ENCODE data around the gene CCDC120. TPM values are rescaled to one million over a fixed set of nuclear protein-coding genes. Genes with fewer than 3 reads are reported as not detected.

CCDC120 gene
- total RNA-seq, 4 donors from 2014 or later: 1.2 to 5.1 (median 2.9) TPM

GRCh38 chrX:49111791-49112190 is 53.0 kb downstream of the CCDC120 start:
- no peak for TF ChIP-seq POLR2AphosphoS5 (IDR thresholded peaks at IDR 0.05)
- no peak for TF ChIP-seq CTCF (IDR thresholded peaks at IDR 0.05)
- no peak for TF ChIP-seq POLR2A (IDR thresholded peaks at IDR 0.05; ENCODE audit: low read depth)
- no peak for TF ChIP-seq EP300 (IDR thresholded peaks at IDR 0.05)
- H3K4me1 ChIP-seq: no peaks in the 10 kb centered on the region
- 77% methylated on average over 3 of the region's 3 CpGs for WGBS
- H3K9me3 ChIP-seq: no peaks in the 10 kb centered on the region
- H3K27me3 ChIP-seq: no peaks in the 10 kb centered on the region
- intact Hi-C loops (cut with DNase I): no loop called here
- no peak for DNase-seq (ENCODE audit: extremely low spot score)
- no peak overlapping the region for H3K4me3 ChIP-seq
- H3K27ac ChIP-seq (replicated peaks in 1 of 4): no peak overlapping the region
- peaks cover 21 to 62% (median 48%) of the 10 kb centered on the region in 4 donors for H3K36me3 ChIP-seq

- H3K4me3 ChIP-seq: no peak overlapping the region
- no peak overlapping the region for H3K27ac ChIP-seq (replicated peaks in 1 of 4)
- intact Hi-C loops (cut with DNase I): no loop called here
- peaks cover 29 to 89% (median 69%) of the 10 kb centered on the region in 4 donors for H3K36me3 ChIP-seq
- TF ChIP-seq EP300 (IDR thresholded peaks at IDR 0.05) (no peak), POLR2A (IDR thresholded peaks at IDR 0.05; ENCODE audit: low read depth) (no peak), POLR2AphosphoS5 (IDR thresholded peaks at IDR 0.05) (no peak), CTCF (IDR thresholded peaks at IDR 0.05) (no peak)
- no peak for DNase-seq (ENCODE audit: extremely low spot score)
- H3K27me3 ChIP-seq: no peaks in the 10 kb centered on the region
- no peaks in the 10 kb centered on the region for H3K4me1 ChIP-seq
- 68% methylated on average over 4 of the region's 8 CpGs for WGBS
- no peaks in the 10 kb centered on the region for H3K9me3 ChIP-seq
These were observed 57.3 kb downstream of the CCDC120 start for GRCh38 chrX:49116076-49116475.

- Histone ChIP-seq H3K9me3 (no peaks in the 10 kb centered on the region), H3K4me1 (peaks cover 0 to 1% (median 0%) of the 10 kb centered on the region in 4 donors), H3K27me3 (no peaks in the 10 kb centered on the region), H3K36me3 (peaks cover 30 to 92% (median 71%) of the 10 kb centered on the region in 4 donors), H3K27ac (replicated peaks in 1 of 4) (no peak overlapping the region), H3K4me3 (no peak overlapping the region)
- no peak for DNase-seq (ENCODE audit: extremely low spot score)
- TF ChIP-seq CTCF (IDR thresholded peaks at IDR 0.05): no peak
- TF ChIP-seq POLR2AphosphoS5 (IDR thresholded peaks at IDR 0.05): no peak
- no peak for TF ChIP-seq POLR2A (IDR thresholded peaks at IDR 0.05; ENCODE audit: low read depth)
- no peak for TF ChIP-seq EP300 (IDR thresholded peaks at IDR 0.05)
- intact Hi-C loops (cut with DNase I): no loop called here
- WGBS: 85% methylated on average over 5 of the region's 5 CpGs
These were observed 57.9 kb downstream of the CCDC120 start for GRCh38 chrX:49116716-49117115.

GRCh38 chrX:49117581-49117980 is 58.8 kb downstream of the CCDC120 start:
- DNase-seq (ENCODE audit: extremely low spot score): no peak
- WGBS: 71% methylated on average over 6 of the region's 6 CpGs
- Histone ChIP-seq H3K4me1 (peaks cover 2 to 10% (median 6%) of the 10 kb centered on the region in 4 donors), H3K27me3 (no peaks in the 10 kb centered on the region), H3K4me3 (no peak overlapping the region), H3K27ac (replicated peaks in 1 of 4) (no peak overlapping the region), H3K36me3 (peaks cover 30 to 83% (median 65%) of the 10 kb centered on the region in 4 donors), H3K9me3 (no peaks in the 10 kb centered on the region)
- TF ChIP-seq CTCF (IDR thresholded peaks at IDR 0.05) (no peak), EP300 (IDR thresholded peaks at IDR 0.05) (no peak), POLR2A (IDR thresholded peaks at IDR 0.05; ENCODE audit: low read depth) (no peak), POLR2AphosphoS5 (IDR thresholded peaks at IDR 0.05) (no peak)
- intact Hi-C loops (cut with DNase I): no loop called here

Small RNAs within 50 kb of the gene (small RNA-seq; reads per million reads assigned to genes)
- gene RNU4-52P: 0 reads per million in 3 donors

Other genes with a start within 250 kb of the CCDC120 start
- not detected for gene ERAS, start 232.5 kb upstream of the CCDC120 start, total RNA-seq
- gene PCSK1N, start 223.4 kb upstream of the CCDC120 start, total RNA-seq: 10 to 100 TPM in 1 of 4 donors, 1 to 10 TPM in 3; 2.9 to 15.2 (median 7.7) TPM
- gene TIMM17B, start 161.2 kb upstream of the CCDC120 start, total RNA-seq: 10 to 100 TPM; 36.1 to 59.6 (median 51.1) TPM
- gene PQBP1, start 161.1 kb upstream of the CCDC120 start, total RNA-seq: 10 to 100 TPM; 53.6 to 81.3 (median 72.0) TPM
- gene SLC35A2, start 147.4 kb upstream of the CCDC120 start, total RNA-seq: 10 to 100 TPM in 2 of 4 donors, 1 to 10 TPM in 2; 7.3 to 13.4 (median 10.0) TPM
- 10 to 100 TPM in 1 of 4 donors, 1 to 10 TPM in 3; 3.3 to 11.4 (median 7.3) TPM for gene PIM2, start 140.0 kb upstream of the CCDC120 start, total RNA-seq
- 10 to 100 TPM; 39.9 to 53.9 (median 48.5) TPM for gene OTUD5, start 101.4 kb upstream of the CCDC120 start, total RNA-seq
- 1 to 10 TPM in 3 of 4 donors, under 1 TPM in 1; 0.83 to 1.9 (median 1.1) TPM for gene KCND1, start 87.2 kb upstream of the CCDC120 start, total RNA-seq
- gene GRIPAP1, start 56.7 kb upstream of the CCDC120 start, total RNA-seq: 10 to 100 TPM; 24.7 to 36.4 (median 33.7) TPM
- gene TFE3, start 15.6 kb upstream of the CCDC120 start, total RNA-seq: 100 to 1,000 TPM in 3 of 4 donors, 10 to 100 TPM in 1; 99.9 to 181 (median 150) TPM
- gene PRAF2, start 15.0 kb downstream of the CCDC120 start, total RNA-seq: 10 to 100 TPM; 15.9 to 26.6 (median 23.8) TPM
- gene WDR45, start 20.9 kb downstream of the CCDC120 start, total RNA-seq: 10 to 100 TPM; 68.1 to 77.9 (median 72.7) TPM
- 10 to 100 TPM; 27.8 to 43.8 (median 32.4) TPM for gene GPKOW, start 64.7 kb downstream of the CCDC120 start, total RNA-seq
- gene MAGIX, start 103.8 kb downstream of the CCDC120 start, total RNA-seq: 1 to 10 TPM; 1.5 to 4.2 (median 3.6) TPM
- 100 to 1,000 TPM in 1 of 4 donors, 10 to 100 TPM in 3; 55.3 to 101 (median 76.3) TPM for gene PLP2, start 112.9 kb downstream of the CCDC120 start, total RNA-seq
- 10 to 100 TPM in 3 of 4 donors, 1 to 10 TPM in 1; 7.6 to 16.2 (median 12.3) TPM for gene PRICKLE3, start 127.4 kb downstream of the CCDC120 start, total RNA-seq
- 10 to 100 TPM in 1 of 4 donors, 1 to 10 TPM in 3; 4.5 to 12.0 (median 6.1) TPM for gene SYP, start 141.2 kb downstream of the CCDC120 start, total RNA-seq
- gene CACNA1F, start 174.3 kb downstream of the CCDC120 start, total RNA-seq: under 1 TPM; under 0.01 to 0.42 (median 0.06) TPM
- gene CCDC22, start 176.5 kb downstream of the CCDC120 start, total RNA-seq: 10 to 100 TPM; 12.9 to 18.5 (median 16.2) TPM
- gene FOXP3, start 205.7 kb downstream of the CCDC120 start, total RNA-seq: not detected
- 10 to 100 TPM; 13.8 to 27.0 (median 16.4) TPM for gene PPP1R3F, start 210.8 kb downstream of the CCDC120 start, total RNA-seq
- gene GAGE10, start 244.6 kb downstream of the CCDC120 start, total RNA-seq: 1 to 10 TPM in 1 of 4 donors, not detected in 3; 1.2 TPM